MM.1S (cell line): ENCODE results near the gene CSGALNACT2.
A peak's percentile ranks its signal among the peaks of the same experiment; 100 is the strongest.

Experiments used
- DNase-seq: peaks from one replicate; pipeline ENCODE4 v3.0.0-alpha.2; 2015
- H2AFZ ChIP-seq: fragments of 300-600 bp; sonication (generic); 2 replicates; pipeline ENCODE4 v1.6.0; 2016; ENCODE audit warnings: antibody characterized with exemption, low read length
- H3F3A ChIP-seq: fragments of 300-600 bp; sonication (generic); 2 replicates; pipeline ENCODE4 v1.6.1; 2016; ENCODE audit warnings: mild to moderate bottlenecking, antibody characterized with exemption, low read length, moderate library complexity, mixed read lengths; ENCODE audit not compliant: insufficient read depth
- H3K27ac ChIP-seq: fragments of 300-600 bp; sonication (generic); 2 replicates; pipeline ENCODE4 v1.5.1; 2016; ENCODE audit warnings: mild to moderate bottlenecking, low read length
- H3K27me3 ChIP-seq: fragments of 300-600 bp; sonication (generic); replicated peaks from 2 replicates; pipeline ENCODE4 v1.6.0; 2016; ENCODE audit warnings: low read length; ENCODE audit not compliant: insufficient read depth
- H3K36me3 ChIP-seq: fragments of 300-600 bp; sonication (generic); replicated peaks from 2 replicates; pipeline ENCODE4 v1.6.1; 2016; ENCODE audit warnings: mild to moderate bottlenecking, low read length, mixed read lengths; ENCODE audit not compliant: insufficient read depth
- H3K4me1 ChIP-seq: fragments of 300-600 bp; sonication (generic); 2 replicates; pipeline ENCODE4 v1.6.1; 2016; ENCODE audit warnings: low read length, mixed read lengths
- H3K4me2 ChIP-seq: fragments of 300-600 bp; sonication (generic); 2 replicates; pipeline ENCODE4 v1.6.0; 2016; ENCODE audit warnings: low read depth, low read length
- H3K4me3 ChIP-seq: fragments of 300-600 bp; sonication (generic); 2 replicates; pipeline ENCODE4 v1.5.1; 2016; ENCODE audit warnings: low read length, mixed read lengths
- H3K79me2 ChIP-seq: fragments of 300-600 bp; sonication (generic); 2 replicates; pipeline ENCODE4 v1.6.1; 2016; ENCODE audit warnings: mixed run types, low read length, mixed read lengths
- H3K9ac ChIP-seq: fragments of 300-600 bp; sonication (generic); 2 replicates; pipeline ENCODE4 v1.6.1; 2016; ENCODE audit warnings: low read length, mixed read lengths
- H3K9me2 ChIP-seq: fragments of 300-600 bp; sonication (generic); replicated peaks from 2 replicates; pipeline ENCODE4 v1.6.1; 2016; ENCODE audit warnings: mild to moderate bottlenecking, low read length, mixed read lengths; ENCODE audit not compliant: insufficient read depth
- H3K9me3 ChIP-seq: fragments of 300-600 bp; sonication (generic); replicated peaks from 2 replicates; pipeline ENCODE4 v1.6.1; 2016; ENCODE audit warnings: mild to moderate bottlenecking, low read length, mixed read lengths; ENCODE audit not compliant: insufficient read depth
- H4K20me1 ChIP-seq: fragments of 300-600 bp; sonication (generic); 2 replicates; pipeline ENCODE4 v1.6.1; 2016; ENCODE audit warnings: mild to moderate bottlenecking, low read length, moderate library complexity, mixed read lengths; ENCODE audit not compliant: insufficient read depth
- CTCF ChIP-seq: fragments of 300-600 bp; sonication (generic); IDR thresholded peaks from 2 replicates; pipeline ENCODE4 v1.5.1; 2016; ENCODE audit warnings: antibody characterized with exemption, low read length, mixed read lengths
- EZH2 ChIP-seq: fragments of 300-600 bp; sonication (generic); optimal IDR thresholded peaks from 2 replicates; pipeline ENCODE3; 2017; ENCODE audit warnings: low read depth, mild to moderate bottlenecking, antibody characterized with exemption, low read length, mixed read lengths
- EZH2phosphoT487 ChIP-seq: fragments of 300-600 bp; sonication (generic); IDR thresholded peaks from 2 replicates; pipeline ENCODE4 v1.6.1; 2018; ENCODE audit warnings: antibody characterized with exemption, low read length

The CSGALNACT2 gene

GRCh38 chr10:43134126-43134905 is 3.9 kb upstream of the CSGALNACT2 start:
- Histone ChIP-seq H4K20me1 (no peaks in the 10 kb centered on the region), H3K27ac (peak overlapping the region; percentile 16; the same call in 1 of the 2 replicates), H3F3A (peaks cover 15% of the 10 kb centered on the region), H3K9ac (no peak overlapping the region), H3K79me2 (peaks cover 20% of the 10 kb centered on the region), H3K4me3 (no peak overlapping the region), H3K4me1 (peaks cover 26% of the 10 kb centered on the region), H2AFZ (no peak overlapping the region), H3K9me2 (no peaks in the 10 kb centered on the region), H3K9me3 (no peaks in the 10 kb centered on the region), H3K27me3 (no peaks in the 10 kb centered on the region), H3K36me3 (no peaks in the 10 kb centered on the region), H3K4me2 (peak overlapping the region; percentile 21; the same call in 1 of the 2 replicates)
- TF ChIP-seq EZH2 (no peak), EZH2phosphoT487 (no peak), CTCF (no peak)
- no peak for DNase-seq

DNA sequence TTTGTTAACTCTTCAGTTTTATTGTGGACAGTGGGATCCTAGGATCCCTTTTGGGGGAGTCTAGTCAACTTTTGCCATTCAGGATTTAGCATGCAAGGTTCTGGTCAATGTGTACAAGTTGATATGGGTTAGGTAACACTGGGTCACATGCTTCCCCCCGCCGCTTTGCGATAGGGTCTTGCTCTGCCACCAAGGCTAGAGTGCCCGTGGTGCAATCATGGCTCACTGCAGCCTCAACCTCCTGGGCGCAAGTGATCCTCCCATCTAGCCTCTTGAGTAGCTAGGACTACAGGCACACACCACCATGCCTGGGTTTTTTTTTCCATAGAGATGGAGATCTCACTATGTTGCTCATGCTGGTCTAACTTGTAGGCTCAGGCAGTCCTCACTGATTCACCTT is 3.2 kb upstream of the CSGALNACT2 start:
- H3F3A ChIP-seq: peaks cover 16% of the 10 kb centered on the region
- H2AFZ ChIP-seq: no peak overlapping the region
- no peak overlapping the region for H3K4me3 ChIP-seq
- no peak for TF ChIP-seq CTCF
- TF ChIP-seq EZH2phosphoT487: no peak
- TF ChIP-seq EZH2: no peak
- peak overlapping the region; percentile 21; the same call in 1 of the 2 replicates for H3K4me2 ChIP-seq
- peaks cover 24% of the 10 kb centered on the region for H3K4me1 ChIP-seq
- H3K27ac ChIP-seq: no peak overlapping the region; the same call in 1 of the 2 replicates
- H3K9ac ChIP-seq: no peak overlapping the region
- no peak for DNase-seq
- H3K79me2 ChIP-seq: peaks cover 27% of the 10 kb centered on the region
- no peaks in the 10 kb centered on the region for H4K20me1 ChIP-seq
- H3K36me3 ChIP-seq: no peaks in the 10 kb centered on the region
- no peaks in the 10 kb centered on the region for H3K9me3 ChIP-seq
- H3K27me3 ChIP-seq: no peaks in the 10 kb centered on the region
- H3K9me2 ChIP-seq: no peaks in the 10 kb centered on the region

DNA sequence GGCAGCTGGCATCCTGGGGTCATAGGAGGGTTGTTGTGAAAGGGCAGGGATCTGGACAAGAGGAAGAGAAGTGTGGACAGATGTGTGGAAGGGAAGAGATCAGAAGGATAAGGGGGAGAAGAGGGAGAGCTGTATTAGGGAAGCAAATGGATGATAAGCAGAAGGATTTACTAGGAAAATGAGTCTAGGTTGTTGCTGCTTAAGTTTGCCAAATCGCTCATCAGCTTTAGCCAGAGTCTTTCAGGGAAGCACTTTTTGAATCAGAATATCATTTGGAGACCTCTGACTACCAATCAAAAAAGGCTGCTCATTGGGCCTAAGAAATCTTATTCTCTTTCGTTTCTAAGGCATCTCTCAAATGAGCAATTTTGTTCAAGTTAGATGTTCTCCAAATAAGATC is 2.6 kb upstream of the CSGALNACT2 start:
- peaks cover 28% of the 10 kb centered on the region for H3K4me1 ChIP-seq

More for the DNA sequence above, 2.6 kb upstream of the CSGALNACT2 start:
- Histone ChIP-seq H3K9me3 (no peaks in the 10 kb centered on the region), H3K79me2 (peaks cover 32% of the 10 kb centered on the region), H3F3A (peaks cover 22% of the 10 kb centered on the region), H2AFZ (no peak overlapping the region), H3K27me3 (no peaks in the 10 kb centered on the region), H3K4me2 (no peak overlapping the region), H3K4me3 (no peak overlapping the region), H3K36me3 (no peaks in the 10 kb centered on the region), H3K27ac (no peak overlapping the region), H3K9me2 (no peaks in the 10 kb centered on the region), H3K9ac (no peak overlapping the region), H4K20me1 (no peaks in the 10 kb centered on the region)
- TF ChIP-seq EZH2: no peak
- TF ChIP-seq CTCF: no peak
- TF ChIP-seq EZH2phosphoT487: no peak
- no peak for DNase-seq
